ENCODE results near the gene FKBP5. TPM values are rescaled to one million over a fixed set of nuclear protein-coding genes. Genes with fewer than 3 reads are reported as not detected.

Gene FKBP5
- total RNA-seq, 1 experiment from 2014 or later: 20.1 TPM

GRCh38 chr6:35596448-35597442 is 92.0 kb downstream of the FKBP5 start:
- BruUV-seq (replicated peaks): no TSS peak
- intact Hi-C loops (cut with micrococcal nuclease; ENCODE audit: unreplicated experiment): no loop called here
- Mint-ChIP-seq H3K27ac (ENCODE audit: unreplicated experiment) (no peak overlapping the region), H3K4me3 (ENCODE audit: unreplicated experiment) (no peak overlapping the region), H3K9me3 (ENCODE audit: unreplicated experiment) (no peaks in the 10 kb centered on the region), H3K36me3 (ENCODE audit: insufficient read depth, unreplicated experiment) (no peaks in the 10 kb centered on the region), H3K27me3 (ENCODE audit: insufficient read depth, unreplicated experiment) (no peaks in the 10 kb centered on the region), H3K4me1 (ENCODE audit: low read depth, unreplicated experiment) (no peaks in the 10 kb centered on the region)
- no peaks in the 10 kb centered on the region for H3K27me3 ChIP-seq (replicated peaks; ENCODE audit: control insufficient read depth, insufficient read depth, low read length)
- H3K36me3 ChIP-seq (ENCODE audit: control insufficient read depth, insufficient read depth, low read length): no peaks in the 10 kb centered on the region
- TF ChIP-seq CTCF (IDR thresholded peaks at IDR 0.05; ENCODE audit: insufficient read depth in 1 of 2, low read depth in 1 of 2, low read length in 1 of 2, severe bottlenecking in 1 of 2, unreplicated experiment in 1 of 2): no peak
- CTCF ChIA-PET: no interaction called here
- POLR2A ChIA-PET: no interaction called here
- H3K4me3 ChIP-seq (ENCODE audit: low read depth, low read length): no peak overlapping the region
- H3K4me1 ChIP-seq: no peaks in the 10 kb centered on the region
- H3K9me3 ChIP-seq: no peaks in the 10 kb centered on the region
- DNase-seq: no peak

- H3K36me3 Mint-ChIP-seq (ENCODE audit: insufficient read depth, unreplicated experiment): no peaks in the 10 kb centered on the region
- POLR2A ChIA-PET: no interaction called here
- H3K27ac Mint-ChIP-seq (ENCODE audit: unreplicated experiment): no peak overlapping the region
- Histone ChIP-seq H3K27me3 (replicated peaks; ENCODE audit: control insufficient read depth, insufficient read depth, low read length) (no peaks in the 10 kb centered on the region), H3K4me3 (ENCODE audit: low read depth, low read length) (no peak overlapping the region), H3K36me3 (ENCODE audit: control insufficient read depth, insufficient read depth, low read length) (no peaks in the 10 kb centered on the region), H3K4me1 (no peaks in the 10 kb centered on the region), H3K9me3 (no peaks in the 10 kb centered on the region)
- CTCF ChIA-PET: no interaction called here
- no peak for TF ChIP-seq CTCF (IDR thresholded peaks at IDR 0.05; ENCODE audit: insufficient read depth in 1 of 2, low read depth in 1 of 2, low read length in 1 of 2, severe bottlenecking in 1 of 2, unreplicated experiment in 1 of 2)
- H3K4me1 Mint-ChIP-seq (ENCODE audit: low read depth, unreplicated experiment): no peaks in the 10 kb centered on the region
- intact Hi-C loops (cut with micrococcal nuclease; ENCODE audit: unreplicated experiment): no loop called here
- H3K4me3 Mint-ChIP-seq (ENCODE audit: unreplicated experiment): no peak overlapping the region
- no peak for DNase-seq
- H3K9me3 Mint-ChIP-seq (ENCODE audit: unreplicated experiment): no peaks in the 10 kb centered on the region
- no TSS peak for BruUV-seq (replicated peaks)
- H3K27me3 Mint-ChIP-seq (ENCODE audit: insufficient read depth, unreplicated experiment): no peaks in the 10 kb centered on the region
These were observed 94.1 kb downstream of the FKBP5 start for GRCh38 chr6:35594503-35595186.

- Mint-ChIP-seq H3K9me3 (ENCODE audit: unreplicated experiment) (no peaks in the 10 kb centered on the region), H3K4me1 (ENCODE audit: low read depth, unreplicated experiment) (no peaks in the 10 kb centered on the region), H3K27me3 (ENCODE audit: insufficient read depth, unreplicated experiment) (no peaks in the 10 kb centered on the region), H3K27ac (ENCODE audit: unreplicated experiment) (no peak overlapping the region), H3K36me3 (ENCODE audit: insufficient read depth, unreplicated experiment) (no peaks in the 10 kb centered on the region), H3K4me3 (ENCODE audit: unreplicated experiment) (no peak overlapping the region)
- H3K27me3 ChIP-seq (replicated peaks; ENCODE audit: control insufficient read depth, insufficient read depth, low read length): no peaks in the 10 kb centered on the region
- H3K4me3 ChIP-seq (ENCODE audit: low read depth, low read length): no peak overlapping the region
- no peaks in the 10 kb centered on the region for H3K9me3 ChIP-seq
- no peaks in the 10 kb centered on the region for H3K4me1 ChIP-seq
- POLR2A ChIA-PET: no interaction called here
- intact Hi-C loops (cut with micrococcal nuclease; ENCODE audit: unreplicated experiment): no loop called here
- no TSS peak for BruUV-seq (replicated peaks)
- DNase-seq: no peak
- H3K36me3 ChIP-seq (ENCODE audit: control insufficient read depth, insufficient read depth, low read length): no peaks in the 10 kb centered on the region
- CTCF ChIA-PET: interaction anchor here (3.0 kb wide), 1 partner anchor 145 kb away, joined by 11 read pairs; the partner anchor contains the start of gene ARMC12
- no peak for TF ChIP-seq CTCF (IDR thresholded peaks at IDR 0.05; ENCODE audit: insufficient read depth in 1 of 2, low read depth in 1 of 2, low read length in 1 of 2, severe bottlenecking in 1 of 2, unreplicated experiment in 1 of 2)
These were observed 96.5 kb downstream of the FKBP5 start for GRCh38 chr6:35592178-35592577.
